GM23248 (cell line): ENCODE results near the gene GNL1. TPM values are rescaled to one million over a fixed set of nuclear protein-coding genes. Genes with fewer than 3 reads are reported as not detected.

Experiments
- DNase-seq: peaks from one replicate; pipeline ENCODE4 v3.0.0-alpha.2; 2015
- H2AFZ ChIP-seq: fragments of 200-600 bp; sonication (generic); 2 replicates; pipeline ENCODE4 v1.6.1; 2016; ENCODE audit warnings: antibody characterized with exemption
- H3F3A ChIP-seq: fragments of 200-600 bp; sonication (generic); 2 replicates; pipeline ENCODE4 v1.6.1; 2016; ENCODE audit warnings: mild to moderate bottlenecking, antibody characterized with exemption, mixed run types; ENCODE audit not compliant: insufficient read depth
- H3K27ac ChIP-seq: fragments of 200-600 bp; sonication (generic); 2 replicates; pipeline ENCODE4 v1.5.1; 2016; ENCODE audit warnings: mild to moderate bottlenecking
- H3K27me3 ChIP-seq: fragments of 200-600 bp; sonication (generic); replicated peaks from 2 replicates; pipeline ENCODE4 v1.6.1; 2016; ENCODE audit warnings: mild to moderate bottlenecking; ENCODE audit not compliant: insufficient read depth
- H3K36me3 ChIP-seq: fragments of 200-600 bp; sonication (generic); 2 replicates; pipeline ENCODE4 v1.6.1; 2016; ENCODE audit warnings: low read depth, mild to moderate bottlenecking
- H3K4me1 ChIP-seq: fragments of 200-600 bp; sonication (generic); 2 replicates; pipeline ENCODE4 v1.6.1; 2016; ENCODE audit warnings: mild to moderate bottlenecking; ENCODE audit not compliant: insufficient read depth
- H3K4me2 ChIP-seq: fragments of 200-600 bp; sonication (generic); one replicate; pipeline ENCODE4 v1.6.1; 2016; ENCODE audit warnings: mild to moderate bottlenecking; ENCODE audit not compliant: unreplicated experiment
- H3K4me3 ChIP-seq: fragments of 200-600 bp; sonication (generic); 2 replicates; pipeline ENCODE4 v1.5.1; 2016; ENCODE audit warnings: mild to moderate bottlenecking
- H3K79me2 ChIP-seq: fragments of 200-600 bp; sonication (generic); 2 replicates; pipeline ENCODE4 v1.6.1; 2016; ENCODE audit warnings: mild to moderate bottlenecking; ENCODE audit not compliant: insufficient read depth
- H3K9ac ChIP-seq: fragments of 200-600 bp; sonication (generic); 2 replicates; pipeline ENCODE4 v1.6.1; 2016; ENCODE audit warnings: mild to moderate bottlenecking
- H3K9me2 ChIP-seq: fragments of 200-600 bp; sonication (generic); 2 replicates; pipeline ENCODE4 v1.6.1; 2016; ENCODE audit warnings: mixed run types, mild to moderate bottlenecking, moderate library complexity; ENCODE audit not compliant: insufficient read depth
- H3K9me3 ChIP-seq: fragments of 200-600 bp; sonication (generic); one replicate; pipeline ENCODE4 v1.6.1; 2017; ENCODE audit warnings: low read depth
- H4K20me1 ChIP-seq: fragments of 200-600 bp; sonication (generic); 2 replicates; pipeline ENCODE4 v1.6.0; 2016; ENCODE audit not compliant: insufficient read depth
- EZH2 ChIP-seq: fragments of 200-600 bp; sonication (generic); IDR thresholded peaks from 2 replicates; pipeline ENCODE4 v1.6.1; 2018; ENCODE audit warnings: antibody characterized with exemption, mild to moderate bottlenecking; ENCODE audit not compliant: insufficient read depth, poor library complexity, severe bottlenecking
- EZH2phosphoT487 ChIP-seq: fragments of 200-600 bp; sonication (generic); IDR thresholded peaks from 2 replicates; pipeline ENCODE4 v1.6.1; 2018; ENCODE audit warnings: antibody characterized with exemption, moderate library complexity, mild to moderate bottlenecking, low read depth; ENCODE audit not compliant: insufficient read depth
- WGBS, 2 experiments: methylation state at CpG; one replicate each; pipeline ENCODE4 v1.1.6; 2015 to 2017; ENCODE audit warnings: low lambda C conversion rate in 2 of 2, low coverage in 1 of 2; ENCODE audit errors: missing lambda C conversion rate in 2 of 2; 5-methylcytosine and 5-hydroxymethylcytosine counted together
- in situ Hi-C: fragments of 300-500 bp; cut with MboI; formaldehyde crosslinking; loops from 2 replicates; pipeline ENCODE4 v1.15.0; 2020
- polyA plus RNA-seq: library from polyadenylated mRNA; unstranded; fragments of >200 nt; fragmentation: Nextera tagmentation; extraction: Ambion mirVana; gene quantifications from 2 replicates; pipeline ENCODE4 v1.2.1, GENCODE V29; 2016
- total RNA-seq: library from RNA; depleted of rRNA; stranded (reverse); fragments of >200 nt; shearing (Covaris generic); gene quantifications from 2 replicates; pipeline ENCODE4 v1.2.3, GENCODE V29; 2014

Gene GNL1
- total and polyA plus RNA-seq, 2 experiments from 2014 or later = 64.8 to 72.1 TPM

DNA sequence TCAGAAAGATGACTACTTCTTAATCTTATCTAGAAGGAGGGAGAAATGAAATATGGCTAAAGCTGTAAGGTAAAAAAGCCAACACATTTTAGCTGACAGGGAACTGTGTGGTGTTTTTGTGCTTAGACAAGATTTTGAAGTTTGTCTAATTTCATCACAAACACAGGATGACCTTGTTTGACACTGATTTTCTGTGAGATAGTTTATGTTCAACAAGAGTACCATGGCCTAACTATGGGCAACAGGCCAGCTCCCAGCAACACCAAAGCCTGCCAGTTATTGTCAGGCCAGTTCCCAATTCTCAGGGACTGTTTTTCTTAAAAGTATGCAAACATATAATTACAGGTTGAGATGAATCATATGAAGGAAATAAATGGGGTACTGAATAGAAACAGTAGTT lies 9.5 kb upstream of the GNL1 start:
- Histone ChIP-seq H3K79me2 (peaks cover 14% of the 10 kb centered on the region), H3K9me2 (no peaks in the 10 kb centered on the region), H3K9me3 (no peaks in the 10 kb centered on the region), H4K20me1 (no peaks in the 10 kb centered on the region), H3K4me3 (no peak overlapping the region), H3K27me3 (no peaks in the 10 kb centered on the region), H3K4me1 (peaks cover 6% of the 10 kb centered on the region; the same call in 1 of the 2 replicates), H3K27ac (no peak overlapping the region), H3K9ac (no peak overlapping the region), H3F3A (0 out of 2 replicates have a peak, but pooled peaks cover 4% of the 10 kb centered on the region), H2AFZ (no peak overlapping the region), H3K4me2 (no peak overlapping the region), H3K36me3 (peaks cover 4% of the 10 kb centered on the region; the same call in 1 of the 2 replicates)
- in situ Hi-C loops = no loop called here
- no peak for DNase-seq
- TF ChIP-seq EZH2phosphoT487 = no peak
- TF ChIP-seq EZH2 = no peak

DNA sequence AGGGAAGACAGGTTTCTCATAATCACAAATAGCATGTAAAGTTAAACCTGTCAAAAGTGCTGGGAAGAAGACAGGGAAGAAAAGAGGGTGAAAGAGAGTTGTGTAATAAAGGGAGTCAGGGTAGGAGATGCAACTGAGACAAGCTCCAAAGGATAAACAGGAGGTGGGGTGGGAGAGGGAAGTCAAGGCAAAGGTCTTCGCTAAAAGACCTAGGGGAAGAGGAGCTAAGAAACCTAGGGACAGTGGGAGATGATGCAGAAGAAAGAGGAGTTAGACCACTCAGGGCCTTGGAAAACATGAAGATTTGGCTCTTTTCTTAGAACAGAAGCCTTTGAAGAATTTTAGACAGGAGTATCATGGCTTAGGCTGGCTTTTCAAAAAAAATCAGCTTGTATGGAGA lies 7.8 kb upstream of the GNL1 start:
- in situ Hi-C loops = no loop called here
- WGBS, 2 experiments = 95 to 96% methylated on average over 1 of the region's 1 CpG
- H3K9me3 ChIP-seq = no peaks in the 10 kb centered on the region

DNA sequence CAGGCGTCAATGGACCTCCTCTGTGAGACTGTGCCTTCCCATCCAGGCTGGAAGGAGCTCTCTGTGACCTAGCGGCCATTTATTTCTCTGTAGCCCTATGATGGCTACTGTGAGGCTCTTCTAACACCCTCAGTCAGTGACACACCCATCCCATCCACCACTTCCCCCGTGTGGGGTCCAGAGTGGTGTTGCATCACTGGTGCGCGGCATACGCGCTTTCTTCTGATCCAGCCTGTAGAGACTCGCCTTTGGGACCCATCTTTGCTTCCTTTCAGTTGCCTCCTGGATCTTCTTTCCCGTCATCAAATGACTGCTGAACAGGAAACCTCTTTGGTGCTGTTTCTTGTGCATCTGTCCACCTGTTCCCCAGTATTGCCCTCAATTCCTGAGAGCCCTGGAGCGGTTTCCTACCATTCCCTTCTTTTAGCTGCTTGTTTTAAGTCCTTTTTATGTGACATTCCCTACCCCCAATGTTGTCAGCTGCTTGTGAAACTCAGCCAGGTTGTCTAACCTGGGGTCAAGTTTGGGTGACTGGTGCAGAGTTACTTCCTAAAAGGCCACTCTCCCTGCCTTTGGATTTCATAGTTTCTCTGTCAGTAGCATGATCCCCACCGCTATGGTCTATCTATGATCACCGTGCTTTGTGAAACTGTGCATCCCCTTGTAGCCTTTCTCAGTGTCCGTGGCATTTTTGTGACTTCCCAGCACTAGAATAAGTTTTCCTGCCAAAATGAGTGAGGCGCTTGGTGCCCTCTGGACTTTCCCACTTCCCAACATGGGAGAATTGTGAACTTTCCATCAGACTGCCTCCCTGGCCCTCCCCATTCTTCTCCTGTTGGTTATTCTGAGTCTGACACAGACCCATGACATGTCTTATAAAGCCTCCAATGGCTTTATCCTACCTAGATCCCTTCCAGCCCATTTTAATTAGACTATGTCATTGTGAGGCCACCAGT lies 6.5 kb upstream of the GNL1 start:
- peaks cover 4% of the 10 kb centered on the region; the same call in 1 of the 2 replicates for H3K36me3 ChIP-seq
- no peak overlapping the region for H3K9ac ChIP-seq
- no peaks in the 10 kb centered on the region for H3K9me3 ChIP-seq
- 89 to 90% methylated on average over 14 of the region's 14 CpGs for WGBS, 2 experiments
- no peak overlapping the region for H3K4me3 ChIP-seq
- H2AFZ ChIP-seq = no peak overlapping the region
- no peaks in the 10 kb centered on the region for H4K20me1 ChIP-seq
- H3K4me2 ChIP-seq = no peak overlapping the region
- no peak overlapping the region for H3K27ac ChIP-seq
- 0 out of 2 replicates have a peak, but pooled peaks cover 4% of the 10 kb centered on the region for H3F3A ChIP-seq
- no peaks in the 10 kb centered on the region for H3K9me2 ChIP-seq
- no peaks in the 10 kb centered on the region for H3K27me3 ChIP-seq
- TF ChIP-seq EZH2 (no peak), EZH2phosphoT487 (no peak)
- in situ Hi-C loops = no loop called here
- DNase-seq = no peak
- H3K79me2 ChIP-seq = peaks cover 37% of the 10 kb centered on the region
- peaks cover 8% of the 10 kb centered on the region; the same call in 1 of the 2 replicates for H3K4me1 ChIP-seq

More for the DNA sequence above, 7.8 kb upstream of the GNL1 start:
- Histone ChIP-seq H4K20me1 (no peaks in the 10 kb centered on the region), H3K9me2 (no peaks in the 10 kb centered on the region), H3K27ac (no peak overlapping the region), H3K9ac (no peak overlapping the region), H2AFZ (no peak overlapping the region), H3K4me2 (no peak overlapping the region), H3K4me3 (no peak overlapping the region), H3K4me1 (no peaks in the 10 kb centered on the region), H3K79me2 (peaks cover 23% of the 10 kb centered on the region), H3K36me3 (peaks cover 4% of the 10 kb centered on the region; the same call in 1 of the 2 replicates), H3F3A (0 out of 2 replicates have a peak, but pooled peaks cover 4% of the 10 kb centered on the region), H3K27me3 (no peaks in the 10 kb centered on the region)
- TF ChIP-seq EZH2phosphoT487 = no peak
- TF ChIP-seq EZH2 = no peak
- DNase-seq = no peak

DNA sequence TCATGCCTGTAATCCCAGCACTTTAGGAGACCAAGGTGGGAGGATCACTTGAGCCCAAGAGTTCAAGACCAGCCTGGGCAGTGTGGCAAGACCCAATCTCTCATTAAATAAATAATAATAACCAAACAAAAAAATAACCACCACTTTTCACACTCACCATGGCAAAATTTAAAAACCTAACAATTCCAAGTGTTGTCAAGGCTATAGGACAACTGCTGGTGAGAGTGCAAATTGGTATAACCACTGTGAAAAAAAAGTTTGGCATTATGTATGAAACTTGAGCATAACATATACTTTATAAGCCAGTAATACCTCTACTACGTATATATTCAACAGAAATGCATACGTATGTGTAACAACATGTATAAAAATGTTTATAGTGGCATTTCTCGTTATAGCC lies 4.6 kb upstream of the GNL1 start:
- no peak for DNase-seq
- no peaks in the 10 kb centered on the region for H3K9me3 ChIP-seq
- no peaks in the 10 kb centered on the region for H3K27me3 ChIP-seq
- H3K27ac ChIP-seq = no peak overlapping the region
- TF ChIP-seq EZH2phosphoT487 (no peak), EZH2 (no peak)
- H3K4me2 ChIP-seq = no peak overlapping the region
- H4K20me1 ChIP-seq = no peaks in the 10 kb centered on the region
- 99% methylated on average over 3 of the region's 3 CpGs for WGBS, 2 experiments
- peaks cover 46% of the 10 kb centered on the region for H3K79me2 ChIP-seq
- in situ Hi-C loops = no loop called here
- H3F3A ChIP-seq = 0 out of 2 replicates have a peak, but pooled peaks cover 3% of the 10 kb centered on the region
- H2AFZ ChIP-seq = no peak overlapping the region
- no peaks in the 10 kb centered on the region for H3K9me2 ChIP-seq
- H3K9ac ChIP-seq = no peak overlapping the region
- H3K4me3 ChIP-seq = no peak overlapping the region
- peaks cover 4% of the 10 kb centered on the region; the same call in 1 of the 2 replicates for H3K36me3 ChIP-seq
- peaks cover 8% of the 10 kb centered on the region; the same call in 1 of the 2 replicates for H3K4me1 ChIP-seq
